A549 (cell line): Measurements from ENCODE around the gene TMEM167A.

Experiments used
- CBX2 ChIP-seq: fragments of 200-600 bp; sonication (generic); IDR thresholded peaks from 2 replicates; pipeline ENCODE4 v1.6.1; 2016; ENCODE audit warnings: low read depth, mild to moderate bottlenecking, borderline replicate concordance
- CEBPB ChIP-seq, 2 experiments: fragments of >200 bp in 1 of 2; sonication (Bioruptor Twin) in 1 of 2; formaldehyde crosslinking in 1 of 2; IDR thresholded peaks; 2 replicates each; pipeline ENCODE4 v1.6.1; 2012 to 2016
- CHD4 ChIP-seq: fragments of 200-600 bp; sonication (generic); IDR thresholded peaks from 2 replicates; pipeline ENCODE4 v1.6.1; 2016; ENCODE audit warnings: antibody characterized with exemption, mild to moderate bottlenecking, borderline replicate concordance
- HEYL ChIP-seq: fragments of 250-450 bp; sonication (Bioruptor Pico); IDR thresholded peaks from 2 replicates; pipeline ENCODE4 v1.8.0; 2021; ENCODE audit warnings: mild to moderate bottlenecking, moderate library complexity
- HOXA7 ChIP-seq: fragments of 250-450 bp; sonication (Bioruptor Pico); IDR thresholded peaks from 2 replicates; pipeline ENCODE4 v1.5.0; 2020; ENCODE audit warnings: mild to moderate bottlenecking, moderate library complexity
- JUNB ChIP-seq: fragments of >200 bp; sonication (Bioruptor Twin); formaldehyde crosslinking; IDR thresholded peaks from 2 replicates; pipeline ENCODE4 v1.6.1; 2016
- POLR2A ChIP-seq: IDR thresholded peaks from 2 replicates; pipeline ENCODE4 v1.6.1; 2012; ENCODE audit warnings: mild to moderate bottlenecking, low read length
- RAD21 ChIP-seq, 2 experiments: fragments of >200 bp in 1 of 2; sonication (Bioruptor Twin) in 1 of 2; formaldehyde crosslinking in 1 of 2; IDR thresholded peaks in 1 of 2; conservative IDR thresholded peaks in 1 of 2; 2 replicates in 1 of 2; 3 replicates in 1 of 2; pipeline ENCODE4 v1.6.1; 2012 to 2018; ENCODE audit warnings: inconsistent platforms in 1 of 2
- RFX5 ChIP-seq: fragments of 450-650 bp; IDR thresholded peaks from 2 replicates; pipeline ENCODE4 v1.7.1; 2014; ENCODE audit warnings: antibody characterized with exemption, mild to moderate bottlenecking, moderate library complexity
- TFCP2L1 ChIP-seq: fragments of 250-450 bp; sonication (Bioruptor Pico); IDR thresholded peaks from 2 replicates; pipeline ENCODE4 v1.5.0; 2021; ENCODE audit warnings: mild to moderate bottlenecking
- ZSCAN20 ChIP-seq: fragments of 250-450 bp; sonication (Bioruptor Pico); IDR thresholded peaks from 2 replicates; pipeline ENCODE4 v1.8.0; 2022; ENCODE audit warnings: mild to moderate bottlenecking, moderate library complexity
- TF ChIP-seq, protein P1 (sequence below): IDR thresholded peaks from 2 replicates; pipeline ENCODE4 v1.6.1; 2012
- TF ChIP-seq, protein P2 (sequence below): fragments of >200 bp; sonication (Bioruptor Twin); formaldehyde crosslinking; IDR thresholded peaks from 3 replicates; pipeline ENCODE4 v1.5.1; 2016
- TF ChIP-seq, protein P3 (sequence below): fragments of 150-350 bp; IDR thresholded peaks from 2 replicates; pipeline ENCODE4 v1.6.1; 2014; ENCODE audit warnings: low read depth, mild to moderate bottlenecking, low read length

DNA sequence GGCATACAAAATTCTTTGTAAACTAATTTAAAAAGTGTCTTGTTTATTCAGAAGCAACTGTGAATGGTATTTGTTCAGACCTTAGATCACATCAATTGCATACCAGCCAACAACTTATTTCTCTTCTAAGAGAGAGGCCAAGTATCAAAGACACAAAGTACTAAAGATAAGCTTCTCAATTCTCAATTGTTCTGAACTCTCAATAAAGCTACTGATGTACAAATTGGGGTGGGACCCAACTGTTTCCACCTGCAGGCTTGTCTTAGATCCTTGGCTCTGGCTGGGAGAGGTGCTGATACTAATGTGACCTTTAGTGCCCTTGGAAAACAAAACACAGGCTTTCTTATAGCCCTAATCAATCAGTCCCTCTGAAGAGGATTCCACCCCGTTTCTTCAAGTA, 22.3 kb upstream of the TMEM167A start:
- TF ChIP-seq, protein P1, sequence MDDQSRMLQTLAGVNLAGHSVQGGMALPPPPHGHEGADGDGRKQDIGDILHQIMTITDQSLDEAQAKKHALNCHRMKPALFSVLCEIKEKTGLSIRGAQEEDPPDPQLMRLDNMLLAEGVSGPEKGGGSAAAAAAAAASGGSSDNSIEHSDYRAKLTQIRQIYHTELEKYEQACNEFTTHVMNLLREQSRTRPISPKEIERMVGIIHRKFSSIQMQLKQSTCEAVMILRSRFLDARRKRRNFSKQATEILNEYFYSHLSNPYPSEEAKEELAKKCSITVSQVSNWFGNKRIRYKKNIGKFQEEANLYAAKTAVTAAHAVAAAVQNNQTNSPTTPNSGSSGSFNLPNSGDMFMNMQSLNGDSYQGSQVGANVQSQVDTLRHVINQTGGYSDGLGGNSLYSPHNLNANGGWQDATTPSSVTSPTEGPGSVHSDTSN: no peak
- TF ChIP-seq, protein P2, sequence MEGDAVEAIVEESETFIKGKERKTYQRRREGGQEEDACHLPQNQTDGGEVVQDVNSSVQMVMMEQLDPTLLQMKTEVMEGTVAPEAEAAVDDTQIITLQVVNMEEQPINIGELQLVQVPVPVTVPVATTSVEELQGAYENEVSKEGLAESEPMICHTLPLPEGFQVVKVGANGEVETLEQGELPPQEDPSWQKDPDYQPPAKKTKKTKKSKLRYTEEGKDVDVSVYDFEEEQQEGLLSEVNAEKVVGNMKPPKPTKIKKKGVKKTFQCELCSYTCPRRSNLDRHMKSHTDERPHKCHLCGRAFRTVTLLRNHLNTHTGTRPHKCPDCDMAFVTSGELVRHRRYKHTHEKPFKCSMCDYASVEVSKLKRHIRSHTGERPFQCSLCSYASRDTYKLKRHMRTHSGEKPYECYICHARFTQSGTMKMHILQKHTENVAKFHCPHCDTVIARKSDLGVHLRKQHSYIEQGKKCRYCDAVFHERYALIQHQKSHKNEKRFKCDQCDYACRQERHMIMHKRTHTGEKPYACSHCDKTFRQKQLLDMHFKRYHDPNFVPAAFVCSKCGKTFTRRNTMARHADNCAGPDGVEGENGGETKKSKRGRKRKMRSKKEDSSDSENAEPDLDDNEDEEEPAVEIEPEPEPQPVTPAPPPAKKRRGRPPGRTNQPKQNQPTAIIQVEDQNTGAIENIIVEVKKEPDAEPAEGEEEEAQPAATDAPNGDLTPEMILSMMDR: no peak
- TF ChIP-seq HOXA7 (CRISPR knock-in tag): no peak
- no peak for TF ChIP-seq CEBPB (IDR thresholded peaks at IDR 0.05)
- no peak for TF ChIP-seq RAD21 (conservative IDR thresholded peaks at IDR 0.05 in 1 of 2, IDR thresholded peaks at IDR 0.05 in 1 of 2)
- TF ChIP-seq RFX5: no peak
- TF ChIP-seq CBX2: no peak
- TF ChIP-seq, protein P3, sequence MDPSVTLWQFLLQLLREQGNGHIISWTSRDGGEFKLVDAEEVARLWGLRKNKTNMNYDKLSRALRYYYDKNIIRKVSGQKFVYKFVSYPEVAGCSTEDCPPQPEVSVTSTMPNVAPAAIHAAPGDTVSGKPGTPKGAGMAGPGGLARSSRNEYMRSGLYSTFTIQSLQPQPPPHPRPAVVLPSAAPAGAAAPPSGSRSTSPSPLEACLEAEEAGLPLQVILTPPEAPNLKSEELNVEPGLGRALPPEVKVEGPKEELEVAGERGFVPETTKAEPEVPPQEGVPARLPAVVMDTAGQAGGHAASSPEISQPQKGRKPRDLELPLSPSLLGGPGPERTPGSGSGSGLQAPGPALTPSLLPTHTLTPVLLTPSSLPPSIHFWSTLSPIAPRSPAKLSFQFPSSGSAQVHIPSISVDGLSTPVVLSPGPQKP: no peak
- TF ChIP-seq HEYL (CRISPR knock-in tag): no peak
- TF ChIP-seq ZSCAN20 (CRISPR knock-in tag): no peak
- no peak for TF ChIP-seq CHD4
- no peak for TF ChIP-seq POLR2A
- TF ChIP-seq TFCP2L1: no peak
- no peak for TF ChIP-seq JUNB
